Parathyroid adenoma (tissue), 2 donors: ENCODE measurements around the gene SPTBN5.

Source experiments
- H2AFZ ChIP-seq: fragments of 300-600 bp; sonication (generic); one replicate; pipeline ENCODE4 v1.7.0; 2017; ENCODE audit warnings: antibody characterized with exemption, mild to moderate bottlenecking
- H3K27ac ChIP-seq: fragments of 300-600 bp; sonication (generic); one replicate; pipeline ENCODE4 v1.7.0; 2017
- H3K27me3 ChIP-seq: fragments of 300-600 bp; sonication (generic); one replicate; pipeline ENCODE4 v1.7.0; 2017; ENCODE audit warnings: low read length; ENCODE audit not compliant: control insufficient read depth, insufficient read depth
- H3K36me3 ChIP-seq: fragments of 300-600 bp; sonication (generic); one replicate; pipeline ENCODE4 v1.7.0; 2017; ENCODE audit warnings: low read length; ENCODE audit not compliant: control insufficient read depth, insufficient read depth
- H3K4me1 ChIP-seq: fragments of 300-600 bp; sonication (generic); one replicate; pipeline ENCODE4 v1.7.0; 2017; ENCODE audit warnings: control low read depth
- H3K4me2 ChIP-seq: fragments of 300-600 bp; sonication (generic); one replicate; pipeline ENCODE4 v1.7.0; 2017; ENCODE audit warnings: low read length
- H3K4me3 ChIP-seq: fragments of 300-600 bp; sonication (generic); one replicate; pipeline ENCODE4 v1.7.0; 2017; ENCODE audit warnings: low read depth, low read length
- H3K79me2 ChIP-seq: fragments of 300-600 bp; sonication (generic); one replicate; pipeline ENCODE4 v1.7.0; 2017; ENCODE audit warnings: control low read depth
- H3K9ac ChIP-seq: fragments of 300-600 bp; sonication (generic); one replicate; pipeline ENCODE4 v1.7.0; 2017; ENCODE audit warnings: mild to moderate bottlenecking
- H3K9me3 ChIP-seq: fragments of 300-600 bp; sonication (generic); one replicate; pipeline ENCODE4 v1.7.0; 2017; ENCODE audit warnings: low read length; ENCODE audit not compliant: control insufficient read depth
- CTCF ChIP-seq: fragments of 300-600 bp; sonication (generic); IDR thresholded peaks from one replicate; pipeline ENCODE4 v1.7.0; 2017; ENCODE audit warnings: antibody characterized with exemption, mild to moderate bottlenecking
- donor health status: primary hyperparathyroidism.

Gene SPTBN5

GRCh38 chr15:41888662-41889253, 5.1 kb downstream of the SPTBN5 start:
- H3K9me3 ChIP-seq, result no peaks in the 10 kb centered on the region
- no peak overlapping the region for H3K9ac ChIP-seq
- no peak overlapping the region for H3K4me2 ChIP-seq
- no peaks in the 10 kb centered on the region for H3K36me3 ChIP-seq
- H3K4me3 ChIP-seq, result no peak overlapping the region
- H2AFZ ChIP-seq, result no peak overlapping the region
- H3K27ac ChIP-seq, result no peak overlapping the region
- H3K79me2 ChIP-seq, result no peaks in the 10 kb centered on the region
- TF ChIP-seq CTCF, result no peak
- H3K4me1 ChIP-seq, result no peaks in the 10 kb centered on the region
- H3K27me3 ChIP-seq, result no peaks in the 10 kb centered on the region

GRCh38 chr15:41887893-41888292, 6.0 kb downstream of the SPTBN5 start:
- no peak overlapping the region for H3K4me3 ChIP-seq
- no peak overlapping the region for H3K9ac ChIP-seq
- no peak overlapping the region for H2AFZ ChIP-seq
- no peaks in the 10 kb centered on the region for H3K9me3 ChIP-seq
- H3K27me3 ChIP-seq, result no peaks in the 10 kb centered on the region
- no peaks in the 10 kb centered on the region for H3K4me1 ChIP-seq
- no peak for TF ChIP-seq CTCF
- H3K79me2 ChIP-seq, result no peaks in the 10 kb centered on the region
- no peak overlapping the region for H3K27ac ChIP-seq
- H3K4me2 ChIP-seq, result no peak overlapping the region
- no peaks in the 10 kb centered on the region for H3K36me3 ChIP-seq

GRCh38 chr15:41887161-41887560, 6.7 kb downstream of the SPTBN5 start:
- TF ChIP-seq CTCF, result no peak
- H3K79me2 ChIP-seq, result no peaks in the 10 kb centered on the region
- no peaks in the 10 kb centered on the region for H3K9me3 ChIP-seq
- no peaks in the 10 kb centered on the region for H3K36me3 ChIP-seq
- no peak overlapping the region for H3K4me3 ChIP-seq
- no peak overlapping the region for H3K9ac ChIP-seq
- no peaks in the 10 kb centered on the region for H3K4me1 ChIP-seq
- no peaks in the 10 kb centered on the region for H3K27me3 ChIP-seq
- no peak overlapping the region for H3K27ac ChIP-seq
- H3K4me2 ChIP-seq, result no peak overlapping the region
- H2AFZ ChIP-seq, result no peak overlapping the region

GRCh38 chr15:41886741-41887140, 7.1 kb downstream of the SPTBN5 start:
- H3K4me2 ChIP-seq, result no peak overlapping the region
- H3K9ac ChIP-seq, result no peak overlapping the region
- H3K4me1 ChIP-seq, result no peaks in the 10 kb centered on the region
- H3K36me3 ChIP-seq, result no peaks in the 10 kb centered on the region
- no peaks in the 10 kb centered on the region for H3K27me3 ChIP-seq
- TF ChIP-seq CTCF, result no peak
- H3K79me2 ChIP-seq, result no peaks in the 10 kb centered on the region
- H3K4me3 ChIP-seq, result no peak overlapping the region
- no peak overlapping the region for H3K27ac ChIP-seq
- H2AFZ ChIP-seq, result no peak overlapping the region
- no peaks in the 10 kb centered on the region for H3K9me3 ChIP-seq

- no peak overlapping the region for H3K4me2 ChIP-seq
- no peaks in the 10 kb centered on the region for H3K4me1 ChIP-seq
- no peak overlapping the region for H3K9ac ChIP-seq
- no peaks in the 10 kb centered on the region for H3K36me3 ChIP-seq
- no peaks in the 10 kb centered on the region for H3K27me3 ChIP-seq
- no peaks in the 10 kb centered on the region for H3K9me3 ChIP-seq
- no peak for TF ChIP-seq CTCF
- H3K4me3 ChIP-seq, result no peak overlapping the region
- H2AFZ ChIP-seq, result no peak overlapping the region
- no peaks in the 10 kb centered on the region for H3K79me2 ChIP-seq
- H3K27ac ChIP-seq, result no peak overlapping the region
Observed at GRCh38 chr15:41885841-41886240, 8.0 kb downstream of the SPTBN5 start.
